PC-9 (cell line): Measurements from ENCODE around the gene DGCR2. TPM values are rescaled to one million over a fixed set of nuclear protein-coding genes. Genes with fewer than 3 reads are reported as not detected.

ENCODE experiments used
- BruUV-seq: library from RNA; stranded (reverse); fragments of 400-500 nt; replicated peaks from 2 replicates; lab custom pipeline; 2021; lab: Mats Ljungman, UMichigan
- CTCF ChIA-PET: fragments of 300-600 bp; sonication (Branson Sonifier 250); formaldehyde crosslinking; loops from one replicate; lab custom pipeline; 2022; ENCODE audit warnings: antibody characterized with exemption; lab: Charles Lee
- POLR2A ChIA-PET: fragments of 300-600 bp; sonication (Branson Sonifier 250); formaldehyde crosslinking; loops from one replicate; lab custom pipeline; 2022; ENCODE audit warnings: antibody characterized with exemption; ENCODE audit not compliant: unreplicated experiment; lab: Charles Lee
- DNase-seq, 2 experiments: peaks; one replicate each; pipeline versions ENCODE4 v3.0.0 to v3.0.0-alpha.2; 2015 to 2022; ENCODE audit warnings: mixed read lengths in 1 of 2
- H2AFZ ChIP-seq: fragments of 200-600 bp; sonication (generic); 2 replicates; pipeline ENCODE4 v1.8.1; 2017; ENCODE audit warnings: antibody characterized with exemption
- H3F3A ChIP-seq: fragments of 200-600 bp; sonication (generic); 2 replicates; pipeline ENCODE4 v1.8.1; 2017; ENCODE audit warnings: antibody characterized with exemption, mild to moderate bottlenecking, low read depth; ENCODE audit not compliant: insufficient read depth
- H3K27ac ChIP-seq: fragments of 200-600 bp; sonication (generic); 2 replicates; pipeline ENCODE4 v1.6.1; 2016; ENCODE audit warnings: mixed run types
- H3K27me3 ChIP-seq: fragments of 200-600 bp; sonication (generic); 2 replicates; pipeline ENCODE4 v1.6.1; 2016; ENCODE audit warnings: low read depth, mixed run types; ENCODE audit not compliant: insufficient read depth
- H3K36me3 ChIP-seq: fragments of 200-600 bp; sonication (generic); 2 replicates; pipeline ENCODE4 v1.6.1; 2016; ENCODE audit warnings: low read depth, mixed run types
- H3K4me1 ChIP-seq: fragments of 200-600 bp; sonication (generic); replicated peaks from 2 replicates; pipeline ENCODE4 v1.6.1; 2016; ENCODE audit warnings: mixed run types; ENCODE audit not compliant: insufficient read depth
- H3K4me2 ChIP-seq: fragments of 200-600 bp; sonication (generic); 2 replicates; pipeline ENCODE4 v1.6.1; 2017; ENCODE audit warnings: mixed run types
- H3K4me3 ChIP-seq: fragments of 200-600 bp; sonication (generic); 2 replicates; pipeline ENCODE4 v1.6.1; 2016; ENCODE audit warnings: mixed run types
- H3K79me2 ChIP-seq: fragments of 200-600 bp; sonication (generic); 2 replicates; pipeline ENCODE4 v1.6.1; 2017; ENCODE audit warnings: low read depth, mixed run types
- H3K9me2 ChIP-seq: fragments of 200-600 bp; sonication (generic); 2 replicates; pipeline ENCODE4 v1.8.1; 2017; ENCODE audit warnings: mild to moderate bottlenecking; ENCODE audit not compliant: insufficient read depth
- H3K9me3 ChIP-seq: fragments of 200-600 bp; sonication (generic); 2 replicates; pipeline ENCODE4 v1.8.1; 2016; ENCODE audit warnings: low read depth; ENCODE audit not compliant: insufficient read depth
- H4K20me1 ChIP-seq: fragments of 200-600 bp; sonication (generic); 2 replicates; pipeline ENCODE4 v1.8.1; 2017; ENCODE audit not compliant: insufficient read depth
- EZH2 ChIP-seq: fragments of 200-600 bp; sonication (generic); IDR thresholded peaks from 2 replicates; pipeline ENCODE4 v1.8.0; 2017; ENCODE audit warnings: antibody characterized with exemption, low read depth
- intact Hi-C: fragments of 100-400 bp; cut with micrococcal nuclease; formaldehyde crosslinking; loops from one replicate; pipeline ENCODE4 v1.10.0; 2022; ENCODE audit not compliant: unreplicated experiment
- total RNA-seq: library from RNA; stranded (reverse); gene quantifications from 2 replicates; pipeline ENCODE4 v1.2.3, GENCODE V29; 2021
- TF ChIP-seq, protein P1 (sequence below): fragments of 200-600 bp; sonication (generic); conservative IDR thresholded peaks from 2 replicates; pipeline ENCODE4 v1.6.1; 2017; ENCODE audit warnings: mixed run types, antibody characterized with exemption, mild to moderate bottlenecking, moderate library complexity

DGCR2 gene
- total RNA-seq, 1 experiment from 2014 or later: 37.6 TPM

DNA sequence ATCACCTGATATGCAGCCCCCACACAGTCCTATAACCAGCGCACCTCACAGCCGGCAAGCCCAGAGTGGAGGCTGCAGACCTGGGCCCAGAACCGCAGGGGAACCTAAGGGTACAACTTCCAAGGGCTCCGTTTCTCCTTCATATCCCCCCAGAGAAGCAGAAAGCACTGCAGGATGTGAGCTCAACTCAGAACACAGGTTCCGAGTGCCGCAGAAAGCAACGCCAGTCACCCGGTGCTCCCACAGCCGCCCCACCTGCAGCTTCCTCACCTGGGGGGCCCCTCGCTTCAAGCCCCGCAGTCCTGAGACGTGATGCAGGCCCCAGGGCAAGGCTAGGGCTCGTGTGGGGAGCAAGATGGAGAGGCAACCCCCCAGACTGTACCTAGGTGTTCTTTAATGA, 11.3 kb upstream of the DGCR2 start:
- no peak for DNase-seq
- H3F3A ChIP-seq: no peaks in the 10 kb centered on the region; the same call in 1 of the 2 replicates
- H3K36me3 ChIP-seq: no peaks in the 10 kb centered on the region; the same call in 1 of the 2 replicates
- no TSS peak for BruUV-seq
- no peak for TF ChIP-seq EZH2
- intact Hi-C loops: no loop called here
- H3K27ac ChIP-seq: no peak overlapping the region
- H3K9me3 ChIP-seq: no peaks in the 10 kb centered on the region
- H3K4me2 ChIP-seq: no peak overlapping the region
- H3K27me3 ChIP-seq: no peaks in the 10 kb centered on the region
- CTCF ChIA-PET: no interaction called here
- no peaks in the 10 kb centered on the region for H3K79me2 ChIP-seq
- no peak overlapping the region for H2AFZ ChIP-seq
- H3K9me2 ChIP-seq: no peaks in the 10 kb centered on the region
- no peaks in the 10 kb centered on the region for H4K20me1 ChIP-seq
- no peaks in the 10 kb centered on the region for H3K4me1 ChIP-seq
- POLR2A ChIA-PET: no interaction called here
- H3K4me3 ChIP-seq: no peak overlapping the region

DNA sequence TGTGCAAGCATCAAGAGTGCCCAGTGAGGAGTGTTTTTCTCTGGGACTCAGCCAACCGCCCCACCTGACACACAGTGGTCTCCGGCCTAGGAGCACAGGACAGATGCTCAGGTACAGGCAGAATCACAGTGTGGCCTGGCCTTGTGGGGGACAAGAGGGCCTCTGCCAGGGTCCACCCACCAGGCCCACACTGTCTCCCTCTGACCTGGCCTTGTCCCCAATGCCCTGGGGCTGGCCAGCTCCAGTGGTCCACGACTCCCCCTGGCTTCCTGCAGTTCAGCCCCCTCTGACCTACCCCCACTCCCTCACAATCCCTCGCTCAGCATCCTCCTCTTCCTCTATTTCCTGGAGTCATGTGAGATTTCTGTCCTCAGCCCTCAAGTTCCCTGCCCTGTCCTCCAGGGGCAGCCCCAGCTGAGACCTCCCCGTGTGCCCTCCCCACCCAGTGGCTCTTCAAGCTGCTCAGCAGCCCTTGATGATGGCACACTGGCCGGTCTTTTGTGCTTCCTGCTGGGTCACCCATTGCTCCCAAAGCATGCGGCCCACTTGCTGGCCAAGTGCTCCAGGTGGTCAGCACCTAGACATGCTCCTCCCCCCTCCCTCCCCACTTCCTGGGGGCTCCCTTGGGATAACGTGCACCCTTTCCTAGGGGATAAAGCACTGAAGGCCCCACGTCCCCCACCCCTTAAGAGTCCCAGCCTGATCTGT, 10.6 kb upstream of the DGCR2 start:
- ChIA-PET CTCF (no interaction called here), POLR2A (interaction anchor here (0.6 kb wide), 1 partner anchor 23 kb away, joined by 3 read pairs; no protein-coding TSS in a partner anchor)
- H3K4me1 ChIP-seq: no peaks in the 10 kb centered on the region
- H3K9me2 ChIP-seq: no peaks in the 10 kb centered on the region
- H3F3A ChIP-seq: no peaks in the 10 kb centered on the region; the same call in 1 of the 2 replicates
- no peaks in the 10 kb centered on the region for H4K20me1 ChIP-seq
- no peak overlapping the region for H2AFZ ChIP-seq
- intact Hi-C loops: no loop called here
- H3K4me2 ChIP-seq: no peak overlapping the region
- H3K27ac ChIP-seq: no peak overlapping the region
- H3K36me3 ChIP-seq: no peaks in the 10 kb centered on the region
- no peak overlapping the region for H3K4me3 ChIP-seq
- H3K79me2 ChIP-seq: no peaks in the 10 kb centered on the region
- H3K9me3 ChIP-seq: no peaks in the 10 kb centered on the region
- TF ChIP-seq, protein P1, sequence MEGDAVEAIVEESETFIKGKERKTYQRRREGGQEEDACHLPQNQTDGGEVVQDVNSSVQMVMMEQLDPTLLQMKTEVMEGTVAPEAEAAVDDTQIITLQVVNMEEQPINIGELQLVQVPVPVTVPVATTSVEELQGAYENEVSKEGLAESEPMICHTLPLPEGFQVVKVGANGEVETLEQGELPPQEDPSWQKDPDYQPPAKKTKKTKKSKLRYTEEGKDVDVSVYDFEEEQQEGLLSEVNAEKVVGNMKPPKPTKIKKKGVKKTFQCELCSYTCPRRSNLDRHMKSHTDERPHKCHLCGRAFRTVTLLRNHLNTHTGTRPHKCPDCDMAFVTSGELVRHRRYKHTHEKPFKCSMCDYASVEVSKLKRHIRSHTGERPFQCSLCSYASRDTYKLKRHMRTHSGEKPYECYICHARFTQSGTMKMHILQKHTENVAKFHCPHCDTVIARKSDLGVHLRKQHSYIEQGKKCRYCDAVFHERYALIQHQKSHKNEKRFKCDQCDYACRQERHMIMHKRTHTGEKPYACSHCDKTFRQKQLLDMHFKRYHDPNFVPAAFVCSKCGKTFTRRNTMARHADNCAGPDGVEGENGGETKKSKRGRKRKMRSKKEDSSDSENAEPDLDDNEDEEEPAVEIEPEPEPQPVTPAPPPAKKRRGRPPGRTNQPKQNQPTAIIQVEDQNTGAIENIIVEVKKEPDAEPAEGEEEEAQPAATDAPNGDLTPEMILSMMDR: no peak
- TF ChIP-seq EZH2: no peak
- DNase-seq: no peak
- H3K27me3 ChIP-seq: no peaks in the 10 kb centered on the region
- BruUV-seq: no TSS peak

DNA sequence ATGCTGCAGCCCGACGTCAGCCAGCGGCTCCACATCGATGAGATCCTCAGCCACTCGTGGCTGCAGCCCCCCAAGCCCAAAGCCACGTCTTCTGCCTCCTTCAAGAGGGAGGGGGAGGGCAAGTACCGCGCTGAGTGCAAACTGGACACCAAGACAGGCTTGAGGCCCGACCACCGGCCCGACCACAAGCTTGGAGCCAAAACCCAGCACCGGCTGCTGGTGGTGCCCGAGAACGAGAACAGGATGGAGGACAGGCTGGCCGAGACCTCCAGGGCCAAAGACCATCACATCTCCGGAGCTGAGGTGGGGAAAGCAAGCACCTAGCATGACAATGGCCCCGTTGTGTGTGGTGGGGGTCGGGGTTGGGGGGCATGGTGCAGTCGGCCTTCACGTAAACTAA, 9.9 kb upstream of the DGCR2 start:
- POLR2A ChIA-PET: no interaction called here
- Histone ChIP-seq H3K36me3 (no peaks in the 10 kb centered on the region), H3K27me3 (no peaks in the 10 kb centered on the region), H3K9me2 (no peaks in the 10 kb centered on the region), H3K4me3 (no peak overlapping the region), H3K4me1 (no peaks in the 10 kb centered on the region), H3K79me2 (no peaks in the 10 kb centered on the region), H4K20me1 (no peaks in the 10 kb centered on the region), H3K4me2 (no peak overlapping the region), H3K27ac (no peak overlapping the region), H3F3A (no peaks in the 10 kb centered on the region; the same call in 1 of the 2 replicates), H3K9me3 (no peaks in the 10 kb centered on the region), H2AFZ (no peak overlapping the region)
- no peak for DNase-seq
- BruUV-seq: no TSS peak
- no peak for TF ChIP-seq EZH2
- TF ChIP-seq, protein P1: no peak
- intact Hi-C loops: no loop called here
- CTCF ChIA-PET: no interaction called here

DNA sequence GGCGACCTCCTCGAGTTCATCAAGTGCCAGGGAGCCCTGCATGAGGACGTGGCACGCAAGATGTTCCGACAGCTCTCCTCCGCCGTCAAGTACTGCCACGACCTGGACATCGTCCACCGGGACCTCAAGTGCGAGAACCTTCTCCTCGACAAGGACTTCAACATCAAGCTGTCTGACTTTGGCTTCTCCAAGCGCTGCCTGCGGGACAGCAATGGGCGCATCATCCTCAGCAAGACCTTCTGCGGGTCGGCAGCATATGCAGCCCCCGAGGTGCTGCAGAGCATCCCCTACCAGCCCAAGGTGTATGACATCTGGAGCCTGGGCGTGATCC, 9.4 kb upstream of the DGCR2 start:
- ChIA-PET CTCF (no interaction called here), POLR2A (no interaction called here)
- BruUV-seq: no TSS peak

More for the DNA sequence above, 9.4 kb upstream of the DGCR2 start:
- no peak overlapping the region for H3K27ac ChIP-seq
- H3K4me1 ChIP-seq: no peaks in the 10 kb centered on the region
- H4K20me1 ChIP-seq: no peaks in the 10 kb centered on the region
- DNase-seq: no peak
- no peaks in the 10 kb centered on the region for H3K9me3 ChIP-seq
- no peak overlapping the region for H3K4me3 ChIP-seq
- no peak for TF ChIP-seq EZH2
- TF ChIP-seq, protein P1: no peak
- intact Hi-C loops: no loop called here
- H3K79me2 ChIP-seq: no peaks in the 10 kb centered on the region
- no peaks in the 10 kb centered on the region; the same call in 1 of the 2 replicates for H3F3A ChIP-seq
- H3K27me3 ChIP-seq: no peaks in the 10 kb centered on the region
- H3K4me2 ChIP-seq: no peak overlapping the region
- H3K36me3 ChIP-seq: no peaks in the 10 kb centered on the region
- no peaks in the 10 kb centered on the region for H3K9me2 ChIP-seq
- no peak overlapping the region for H2AFZ ChIP-seq
